ENCODE data around the gene SGTA.
"Not testable (repeated sequence)": the region's sequence is repeated elsewhere in the genome, so short reads cannot be mapped to it uniquely, and the experiment has no call there.

Gene SGTA

DNA sequence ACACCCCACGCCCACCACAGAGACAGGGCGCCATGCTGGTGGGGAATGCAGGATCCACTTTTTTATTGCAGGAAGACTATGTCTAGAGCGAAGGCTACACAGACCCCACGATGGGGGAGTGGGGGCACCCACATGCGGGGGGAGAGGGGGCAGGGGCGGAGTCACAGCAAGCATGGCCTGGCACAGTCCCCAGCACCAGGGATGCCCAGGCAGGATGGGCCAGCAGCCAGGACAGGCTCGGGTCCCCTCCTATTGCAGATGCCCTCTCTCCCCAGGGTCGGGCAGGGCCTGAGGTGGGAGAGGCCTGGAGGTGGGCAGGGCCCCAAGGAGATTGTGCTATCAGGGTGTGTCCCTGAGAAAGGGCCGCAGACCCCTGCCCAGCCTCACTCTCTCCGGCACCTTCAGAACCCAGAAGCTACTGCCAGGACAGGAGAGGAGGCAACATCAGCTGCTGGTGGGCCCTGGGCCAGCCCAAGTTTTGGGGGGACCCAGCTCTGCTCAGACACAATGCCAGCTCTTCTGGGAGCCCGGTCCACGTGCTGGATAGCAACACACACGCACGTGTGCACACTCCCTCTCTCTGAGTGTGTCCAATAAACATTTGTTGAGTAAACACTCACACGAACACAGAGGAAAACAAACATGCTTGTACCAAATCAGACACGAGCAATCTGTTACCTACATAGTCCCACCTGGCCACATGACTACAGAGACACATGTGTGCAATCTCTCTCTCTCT lies 68.4 kb downstream of the SGTA start:
- Histone ChIP-seq H3K27me3 (peaks cover 30% of the 10 kb centered on the region), H3K4me1 (ENCODE audit: control insufficient read depth in 1 of 2, insufficient read depth in 1 of 2, low read depth in 1 of 2, low read length in 1 of 2) (peaks cover 9 to 13% of the 10 kb centered on the region in 2 experiments), H3K4me3 (ENCODE audit: low read depth in 1 of 2, low read length in 1 of 2) (no peak overlapping the region), H3K27ac (no peak overlapping the region), H3K9me3 (no peaks in the 10 kb centered on the region), H3K36me3 (no peaks in the 10 kb centered on the region)
- TF ChIP-seq CTCF (IDR thresholded peaks at IDR 0.05) = no peak

DNA sequence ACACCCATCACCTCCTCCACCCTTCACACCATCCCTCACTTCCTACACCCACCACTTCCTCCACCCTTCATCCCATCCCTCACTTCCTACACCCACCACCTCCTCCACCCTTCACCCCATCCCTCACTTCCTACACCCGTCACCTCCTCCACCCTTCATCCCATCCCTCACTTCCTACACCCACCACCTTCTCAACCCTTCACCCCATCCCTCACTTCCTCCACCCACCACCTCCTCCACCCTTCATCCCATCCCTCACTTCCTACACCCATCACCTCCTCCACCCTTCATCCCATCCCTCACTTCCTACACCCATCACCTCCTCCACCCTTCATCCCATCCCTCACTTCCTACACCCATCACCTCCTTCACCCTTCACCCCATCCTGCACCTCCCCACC lies 69.0 kb downstream of the SGTA start:
- peaks cover 24% of the 10 kb centered on the region for H3K27me3 ChIP-seq
- not testable (repeated sequence) for H3K4me3 ChIP-seq (ENCODE audit: low read depth in 1 of 2, low read length in 1 of 2); H3K36me3 ChIP-seq; H3K9me3 ChIP-seq; H3K27ac ChIP-seq
- peaks cover 9 to 13% of the 10 kb centered on the region in 2 experiments for H3K4me1 ChIP-seq (ENCODE audit: control insufficient read depth in 1 of 2, insufficient read depth in 1 of 2, low read depth in 1 of 2, low read length in 1 of 2)

- H3K27ac ChIP-seq; H3K36me3 ChIP-seq; H3K4me3 ChIP-seq (ENCODE audit: low read depth in 1 of 2, low read length in 1 of 2); H3K9me3 ChIP-seq: not testable (repeated sequence)
- Histone ChIP-seq H3K27me3 (peaks cover 14% of the 10 kb centered on the region), H3K4me1 (ENCODE audit: control insufficient read depth in 1 of 2, insufficient read depth in 1 of 2, low read depth in 1 of 2, low read length in 1 of 2) (peaks cover 9 to 13% of the 10 kb centered on the region in 2 experiments)
These were observed 69.9 kb downstream of the SGTA start for GRCh38 chr19:2713170-2713569.

DNA sequence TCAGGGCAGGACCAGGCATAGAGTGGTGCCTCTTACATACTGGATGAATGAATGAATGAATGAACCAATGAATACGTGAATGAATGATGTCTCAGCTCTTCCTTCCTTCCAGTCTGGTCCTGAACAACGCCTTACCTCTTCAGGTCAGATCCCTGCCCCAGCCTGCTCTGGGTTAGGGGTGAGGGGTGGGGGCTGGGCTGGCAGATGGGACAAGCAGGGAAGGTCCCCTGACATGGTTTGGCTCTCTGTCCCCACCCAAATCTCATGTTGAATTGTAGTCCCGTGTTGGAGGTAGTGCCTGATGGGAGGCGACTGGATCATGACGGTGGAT lies 71.2 kb downstream of the SGTA start:
- peaks cover 9 to 13% of the 10 kb centered on the region in 2 experiments for H3K4me1 ChIP-seq (ENCODE audit: control insufficient read depth in 1 of 2, insufficient read depth in 1 of 2, low read depth in 1 of 2, low read length in 1 of 2)
- H3K27me3 ChIP-seq = peaks cover 1% of the 10 kb centered on the region
- H3K36me3 ChIP-seq = no peaks in the 10 kb centered on the region
- H3K4me3 ChIP-seq (ENCODE audit: low read depth in 1 of 2, low read length in 1 of 2) = no peak overlapping the region
- no peaks in the 10 kb centered on the region for H3K9me3 ChIP-seq
- TF ChIP-seq CTCF (IDR thresholded peaks at IDR 0.05) = no peak
- no peak overlapping the region for H3K27ac ChIP-seq

DNA sequence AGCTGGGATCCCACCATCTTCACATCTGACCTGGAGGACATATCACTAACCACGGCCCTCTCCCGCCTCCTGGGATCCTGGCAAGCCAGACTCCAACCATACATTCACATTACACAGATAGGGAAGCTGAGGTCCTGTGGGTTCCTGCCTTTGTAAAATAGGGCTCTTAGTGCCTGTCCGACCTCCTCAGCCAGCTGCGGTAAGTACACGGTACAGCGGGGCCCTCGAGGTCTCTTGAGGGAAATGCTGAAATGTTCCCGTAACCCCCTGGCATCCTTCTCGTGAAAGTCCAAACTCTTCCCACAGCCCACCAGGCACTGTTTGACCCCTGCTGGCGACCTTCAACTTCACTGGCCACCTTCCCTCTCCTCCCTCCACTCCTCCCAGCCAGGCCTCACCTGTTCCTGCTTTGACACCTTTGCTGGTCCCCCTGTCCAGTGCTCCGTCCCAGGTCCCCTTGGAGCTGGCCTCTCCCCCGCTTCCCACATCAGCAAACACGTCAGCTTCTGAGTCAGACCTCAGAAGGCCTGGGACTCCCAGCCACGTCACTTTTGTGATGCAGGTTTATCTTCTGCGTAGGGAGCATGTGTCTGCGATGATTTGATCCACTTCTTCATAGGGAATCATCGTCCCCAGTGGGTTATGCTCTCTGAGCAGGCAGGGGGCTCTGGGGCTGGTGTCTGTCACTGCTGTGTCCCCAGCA lies 71.8 kb downstream of the SGTA start:
- no peak for TF ChIP-seq CTCF (IDR thresholded peaks at IDR 0.05)
- Histone ChIP-seq H3K4me3 (ENCODE audit: low read depth in 1 of 2, low read length in 1 of 2) (no peak overlapping the region), H3K27me3 (no peaks in the 10 kb centered on the region), H3K9me3 (no peaks in the 10 kb centered on the region), H3K27ac (no peak overlapping the region), H3K4me1 (ENCODE audit: control insufficient read depth in 1 of 2, insufficient read depth in 1 of 2, low read depth in 1 of 2, low read length in 1 of 2) (peaks cover 9 to 13% of the 10 kb centered on the region in 2 experiments), H3K36me3 (no peaks in the 10 kb centered on the region)

- H3K4me3 ChIP-seq (ENCODE audit: low read depth in 1 of 2, low read length in 1 of 2) = no peak overlapping the region
- no peak for TF ChIP-seq CTCF (IDR thresholded peaks at IDR 0.05)
- no peak overlapping the region for H3K27ac ChIP-seq
- no peaks in the 10 kb centered on the region for H3K36me3 ChIP-seq
- no peaks in the 10 kb centered on the region for H3K9me3 ChIP-seq
- H3K4me1 ChIP-seq (ENCODE audit: control insufficient read depth in 1 of 2, insufficient read depth in 1 of 2, low read depth in 1 of 2, low read length in 1 of 2) = peaks cover 16 to 21% of the 10 kb centered on the region in 2 experiments
- H3K27me3 ChIP-seq = no peaks in the 10 kb centered on the region
These were observed 76.8 kb downstream of the SGTA start for GRCh38 chr19:2706251-2706650.
